Esophagus muscularis mucosa (tissue), 4 donors: Measurements from ENCODE around the gene SKA3. TPM values are rescaled to one million over a fixed set of nuclear protein-coding genes. Genes with fewer than 3 reads are reported as not detected.
"Not testable (repeated sequence)": the region's sequence is repeated elsewhere in the genome, so short reads cannot be mapped to it uniquely, and the experiment has no call there.

Source experiments
- DNase-seq: peaks from one replicate; pipeline ENCODE4 v3.0.0-alpha.2; 2017; ENCODE audit errors: extremely low spot score
- H3K27ac ChIP-seq, 4 donors: fragments of 200-600 bp; sonication (generic); replicated peaks in 1 of 4; 1 replicate in 3 of 4; 2 replicates in 1 of 4; pipeline ENCODE4 v1.5.1; 2016 to 2019; ENCODE audit warnings: mild to moderate bottlenecking in 1 of 4
- H3K27me3 ChIP-seq, 4 donors: fragments of 200-600 bp; sonication (generic); one replicate each; pipeline versions ENCODE4 v1.5.1 to v1.6.0; 2016 to 2019
- H3K36me3 ChIP-seq, 4 donors: fragments of 200-600 bp; sonication (generic); one replicate each; pipeline ENCODE4 v1.5.1; 2016 to 2019
- H3K4me1 ChIP-seq, 4 donors: fragments of 200-600 bp; sonication (generic); one replicate each; pipeline ENCODE4 v1.5.1; 2016 to 2019
- H3K4me3 ChIP-seq, 4 donors: fragments of 200-600 bp; sonication (generic); 1 replicate in 2 of 4; 2 replicates in 2 of 4; pipeline ENCODE4 v1.5.1; 2016 to 2019; ENCODE audit warnings: mild to moderate bottlenecking in 4 of 4, moderate library complexity in 1 of 4
- H3K9me3 ChIP-seq, 4 donors: fragments of 200-600 bp; sonication (generic); 1 replicate in 3 of 4; 2 replicates in 1 of 4; pipeline ENCODE4 v1.5.1; 2016 to 2019
- CTCF ChIP-seq, 3 experiments: fragments of 200-600 bp in 2 of 3; fragments of 450-650 bp in 1 of 3; sonication (generic) in 2 of 3; IDR thresholded peaks; one replicate each; pipeline ENCODE4 v1.5.1; 2017 to 2019; ENCODE audit warnings: antibody characterized with exemption in 3 of 3, mild to moderate bottlenecking in 2 of 3, moderate library complexity in 1 of 3
- EP300 ChIP-seq: sonication (generic); formaldehyde crosslinking; IDR thresholded peaks from one replicate; pipeline ENCODE4 v1.6.1; 2017; ENCODE audit warnings: antibody characterized with exemption
- POLR2A ChIP-seq: fragments of 450-650 bp; IDR thresholded peaks from one replicate; pipeline ENCODE4 v1.6.1; 2017; ENCODE audit warnings: antibody characterized with exemption, moderate library complexity, mild to moderate bottlenecking, low read depth
- POLR2AphosphoS5 ChIP-seq, 2 donors: sonication (generic); formaldehyde crosslinking; IDR thresholded peaks; one replicate each; pipeline ENCODE4 v1.6.1; 2017; ENCODE audit warnings: antibody characterized with exemption in 2 of 2
- WGBS: methylation state at CpG from one replicate; pipeline ENCODE4 v1.1.5; 2018; 5-methylcytosine and 5-hydroxymethylcytosine counted together
- intact Hi-C: fragments of 100-400 bp; cut with DNase I; formaldehyde crosslinking; loops from one replicate; pipeline ENCODE4 v1.15.1; 2023
- total RNA-seq, 4 donors: library from RNA; depleted of rRNA; stranded (reverse); fragments of >200 nt; gene quantifications; one replicate each; pipeline versions ENCODE4 v1.1.0 to v1.2.1, GENCODE V29; 2016

Gene SKA3
- under 1 TPM in 3 of 4 donors, not detected in 1; 0.23 to 0.83 (median 0.66) TPM for total RNA-seq

GRCh38 chr13:21176215-21176981 lies at the start of gene SKA3, which contains the start of gene MRPL57:
Gene SKA3 (minus strand): TSS chr13:21176552. CDS start chr13:21176477, 75 bp downstream.
Gene MRPL57 (plus strand): TSS chr13:21176658. CDS start chr13:21176917, 259 bp downstream.
- no peaks in the 10 kb centered on the region for H3K9me3 ChIP-seq
- TF ChIP-seq EP300 (no peak), CTCF (IDR thresholded peaks at IDR 0.05) (peak in 2 of 3 experiments; percentile 34), POLR2AphosphoS5 (IDR thresholded peaks at IDR 0.05) (peak; percentile 95 to 97), POLR2A (peak; percentile 42)
- peak; percentile 94 for DNase-seq
- intact Hi-C loops = loop anchor here (5.0 kb wide), 2 partner anchors 234 to 301 kb away; no protein-coding TSS in a partner anchor
- peak within 1 kb of the TSS; percentile 76 to 91 (median 89) for H3K4me3 ChIP-seq
- H3K27ac ChIP-seq = peak within 1 kb of the TSS; percentile 94 to 98 (median 95)
- H3K36me3 ChIP-seq = no peaks in the 10 kb centered on the region
- WGBS = 3% methylated on average over 12 of the region's 93 CpGs
- H3K27me3 ChIP-seq = no peaks in the 10 kb centered on the region
- H3K4me1 ChIP-seq = peaks cover 11 to 27% (median 21%) of the 10 kb centered on the region in 4 donors

- no peaks in the 10 kb centered on the region for H3K36me3 ChIP-seq
- peaks cover 0 to 21% (median 11%) of the 10 kb centered on the region in 4 donors for H3K9me3 ChIP-seq
- DNase-seq = no peak
- no peak overlapping the region for H3K27ac ChIP-seq
- H3K27me3 ChIP-seq = no peaks in the 10 kb centered on the region
- intact Hi-C loops = no loop called here
- TF ChIP-seq EP300 (no peak), POLR2AphosphoS5 (IDR thresholded peaks at IDR 0.05) (no peak), POLR2A (no peak), CTCF (IDR thresholded peaks at IDR 0.05) (no peak)
- no peak overlapping the region for H3K4me3 ChIP-seq
- no peaks in the 10 kb centered on the region for H3K4me1 ChIP-seq
- 85% methylated on average over 6 of the region's 6 CpGs for WGBS
Observed at GRCh38 chr13:21225082-21225481, 48.7 kb upstream of the SKA3 start.

DNA sequence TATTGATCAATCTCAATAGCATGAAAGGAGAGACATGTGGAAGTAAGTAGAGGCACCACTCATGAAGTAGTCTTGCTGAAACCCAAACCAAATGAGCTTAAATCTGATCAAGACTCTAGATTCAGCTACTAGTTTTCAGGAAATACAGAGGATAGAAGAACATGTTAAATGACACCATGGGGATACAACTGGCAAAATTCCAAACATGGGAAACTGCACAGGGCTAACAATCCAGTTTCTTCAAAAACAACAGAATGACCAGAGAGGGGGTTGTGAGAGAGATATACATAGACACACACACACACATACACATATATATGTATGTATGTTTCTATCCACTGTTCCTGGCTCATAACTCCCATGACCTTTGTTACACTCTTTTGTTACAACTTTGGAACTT lies 44.9 kb upstream of the SKA3 start:
- no peak overlapping the region for H3K4me3 ChIP-seq
- no peak for DNase-seq
- intact Hi-C loops = no loop called here
- no peaks in the 10 kb centered on the region for H3K36me3 ChIP-seq
- peaks cover 0 to 21% (median 11%) of the 10 kb centered on the region in 4 donors for H3K9me3 ChIP-seq
- H3K27me3 ChIP-seq = no peaks in the 10 kb centered on the region
- H3K27ac ChIP-seq = no peak overlapping the region
- no peaks in the 10 kb centered on the region for H3K4me1 ChIP-seq
- TF ChIP-seq POLR2A (no peak), POLR2AphosphoS5 (IDR thresholded peaks at IDR 0.05) (no peak), EP300 (no peak), CTCF (IDR thresholded peaks at IDR 0.05) (no peak)

GRCh38 chr13:21219716-21220115 lies 43.4 kb upstream of the SKA3 start:
- H3K27ac ChIP-seq, H3K36me3 ChIP-seq, H3K4me1 ChIP-seq, H3K27me3 ChIP-seq, intact Hi-C loops, H3K4me3 ChIP-seq: not testable (repeated sequence)
- DNase-seq = peak; percentile 5
- peaks cover 0 to 21% (median 11%) of the 10 kb centered on the region in 4 donors for H3K9me3 ChIP-seq
- WGBS = 83% methylated on average over 3 of the region's 3 CpGs

GRCh38 chr13:21219036-21219381 lies 42.7 kb upstream of the SKA3 start:
- intact Hi-C loops = no loop called here

More at GRCh38 chr13:21219036-21219381, 42.7 kb upstream of the SKA3 start:
- TF ChIP-seq POLR2AphosphoS5 (IDR thresholded peaks at IDR 0.05) = no peak
- no peak for TF ChIP-seq POLR2A
- no peak for TF ChIP-seq CTCF (IDR thresholded peaks at IDR 0.05)
- TF ChIP-seq EP300 = no peak
- Histone ChIP-seq H3K4me1 (no peaks in the 10 kb centered on the region), H3K4me3 (no peak overlapping the region), H3K27ac (no peak overlapping the region), H3K27me3 (no peaks in the 10 kb centered on the region), H3K9me3 (peaks cover 0 to 21% (median 11%) of the 10 kb centered on the region in 4 donors), H3K36me3 (no peaks in the 10 kb centered on the region)
- no peak for DNase-seq
- WGBS = 63% methylated on average over 3 of the region's 3 CpGs
